Activated CD8-positive, alpha-beta memory T cell treated with anti-CD3 and anti-CD28 coated beads, Interleukin-2, amount 50 U/mL, for 4 hours (primary cell): ENCODE results near the gene THSD7A.

Experiments used
- DNase-seq: peaks from one replicate; pipeline ENCODE4 v3.0.0-alpha.2; 2020

Gene THSD7A

GRCh38 chr7:11807000-11807399 lies 25.0 kb downstream of the THSD7A start:
- DNase-seq: no peak

- DNase-seq: no peak
Observed at GRCh38 chr7:11804621-11805020, 27.4 kb downstream of the THSD7A start.

GRCh38 chr7:11795231-11795630 lies 36.8 kb downstream of the THSD7A start:
- no peak for DNase-seq

GRCh38 chr7:11792166-11792565 lies 39.8 kb downstream of the THSD7A start:
- no peak for DNase-seq

- DNase-seq: no peak
Observed at GRCh38 chr7:11788568-11788967, 43.4 kb downstream of the THSD7A start.

GRCh38 chr7:11787534-11787933 lies 44.5 kb downstream of the THSD7A start:
- DNase-seq: no peak

GRCh38 chr7:11786186-11786585 lies 45.8 kb downstream of the THSD7A start:
- no peak for DNase-seq

- no peak for DNase-seq
Observed at GRCh38 chr7:11784769-11785536, 47.0 kb downstream of the THSD7A start.

GRCh38 chr7:11779864-11780674 lies 51.9 kb downstream of the THSD7A start:
- DNase-seq: no peak

GRCh38 chr7:11776039-11776438 lies 56.0 kb downstream of the THSD7A start:
- no peak for DNase-seq

- DNase-seq: no peak
Observed at GRCh38 chr7:11775401-11775800, 56.6 kb downstream of the THSD7A start.

- no peak for DNase-seq
Observed at GRCh38 chr7:11768263-11768662, 63.7 kb downstream of the THSD7A start.

GRCh38 chr7:11767148-11767547 lies 64.8 kb downstream of the THSD7A start:
- DNase-seq: no peak

- DNase-seq: no peak
Observed at GRCh38 chr7:11760372-11760771, 71.6 kb downstream of the THSD7A start.

GRCh38 chr7:11758627-11759111 lies 73.3 kb downstream of the THSD7A start:
- DNase-seq: no peak

- DNase-seq: no peak
Observed at GRCh38 chr7:11757153-11757552, 74.8 kb downstream of the THSD7A start.

- no peak for DNase-seq
Observed at GRCh38 chr7:11754933-11755332, 77.1 kb downstream of the THSD7A start.

- DNase-seq: no peak
Observed at GRCh38 chr7:11754123-11754522, 77.9 kb downstream of the THSD7A start.

GRCh38 chr7:11753433-11753832 lies 78.6 kb downstream of the THSD7A start:
- no peak for DNase-seq

- no peak for DNase-seq
Observed at GRCh38 chr7:11751807-11752389, 80.1 kb downstream of the THSD7A start.

- no peak for DNase-seq
Observed at GRCh38 chr7:11751315-11751714, 80.7 kb downstream of the THSD7A start.

GRCh38 chr7:11750191-11750590 lies 81.8 kb downstream of the THSD7A start:
- no peak for DNase-seq

- DNase-seq: no peak
Observed at GRCh38 chr7:11749629-11750028, 82.4 kb downstream of the THSD7A start.

- DNase-seq: no peak
Observed at GRCh38 chr7:11748884-11749283, 83.1 kb downstream of the THSD7A start.
